Measurements from ENCODE around the gene C17orf114.

DNA sequence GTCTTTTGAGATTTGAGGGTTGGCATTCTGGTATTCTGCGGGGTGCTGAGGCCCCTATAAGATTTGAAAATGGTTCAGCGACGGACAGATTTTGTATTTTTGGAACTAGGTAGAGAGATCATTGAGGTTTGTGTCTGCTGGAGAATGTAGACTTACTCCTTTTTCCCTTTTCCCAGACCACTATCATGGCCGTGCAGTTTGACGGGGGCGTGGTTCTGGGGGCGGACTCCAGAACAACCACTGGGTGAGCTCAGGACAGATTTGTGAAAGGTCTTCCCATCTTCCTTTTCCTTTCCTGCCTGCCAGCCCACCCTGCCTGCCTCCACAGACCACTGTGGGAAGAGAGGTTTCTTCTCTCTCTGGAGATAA lies 5.6 kb downstream of the C17orf114 start:
- TF ChIP-seq, protein P1, sequence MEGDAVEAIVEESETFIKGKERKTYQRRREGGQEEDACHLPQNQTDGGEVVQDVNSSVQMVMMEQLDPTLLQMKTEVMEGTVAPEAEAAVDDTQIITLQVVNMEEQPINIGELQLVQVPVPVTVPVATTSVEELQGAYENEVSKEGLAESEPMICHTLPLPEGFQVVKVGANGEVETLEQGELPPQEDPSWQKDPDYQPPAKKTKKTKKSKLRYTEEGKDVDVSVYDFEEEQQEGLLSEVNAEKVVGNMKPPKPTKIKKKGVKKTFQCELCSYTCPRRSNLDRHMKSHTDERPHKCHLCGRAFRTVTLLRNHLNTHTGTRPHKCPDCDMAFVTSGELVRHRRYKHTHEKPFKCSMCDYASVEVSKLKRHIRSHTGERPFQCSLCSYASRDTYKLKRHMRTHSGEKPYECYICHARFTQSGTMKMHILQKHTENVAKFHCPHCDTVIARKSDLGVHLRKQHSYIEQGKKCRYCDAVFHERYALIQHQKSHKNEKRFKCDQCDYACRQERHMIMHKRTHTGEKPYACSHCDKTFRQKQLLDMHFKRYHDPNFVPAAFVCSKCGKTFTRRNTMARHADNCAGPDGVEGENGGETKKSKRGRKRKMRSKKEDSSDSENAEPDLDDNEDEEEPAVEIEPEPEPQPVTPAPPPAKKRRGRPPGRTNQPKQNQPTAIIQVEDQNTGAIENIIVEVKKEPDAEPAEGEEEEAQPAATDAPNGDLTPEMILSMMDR (IDR thresholded peaks at IDR 0.05; ENCODE audit: insufficient read depth, low read depth, low read length), result no peak
- TF ChIP-seq EZH2 (IDR thresholded peaks at IDR 0.05; ENCODE audit: insufficient read depth, low read length), result no peak

All from astrocyte (in vitro differentiated cells and primary cell).